GM10248 (cell line): Measurements from ENCODE around the gene MLIP.

Experiments
- CTCF ChIA-PET: fragments of 300-600 bp; sonication (Branson Sonifier 250); formaldehyde crosslinking; extraction: SDS; loops from one replicate; lab custom pipeline; 2021; ENCODE audit warnings: antibody characterized with exemption; lab: Yijun Ruan, JAX
- POLR2A ChIA-PET: fragments of 350-650 bp; sonication (Branson Sonifier 250); formaldehyde crosslinking; extraction: SDS; loops from one replicate; lab custom pipeline; 2020; ENCODE audit warnings: antibody characterized with exemption; lab: Yijun Ruan, JAX
- DNase-seq: peaks from one replicate; pipeline ENCODE4 v3.0.0; 2012; ENCODE audit errors: extremely low spot score
- TF ChIP-seq, protein P1 (sequence below): IDR thresholded peaks from 2 replicates; pipeline ENCODE4 v1.5.1; 2012; ENCODE audit warnings: mild to moderate bottlenecking, low read depth; ENCODE audit errors: extremely low read depth, missing control alignments, control extremely low read depth

The MLIP gene

DNA sequence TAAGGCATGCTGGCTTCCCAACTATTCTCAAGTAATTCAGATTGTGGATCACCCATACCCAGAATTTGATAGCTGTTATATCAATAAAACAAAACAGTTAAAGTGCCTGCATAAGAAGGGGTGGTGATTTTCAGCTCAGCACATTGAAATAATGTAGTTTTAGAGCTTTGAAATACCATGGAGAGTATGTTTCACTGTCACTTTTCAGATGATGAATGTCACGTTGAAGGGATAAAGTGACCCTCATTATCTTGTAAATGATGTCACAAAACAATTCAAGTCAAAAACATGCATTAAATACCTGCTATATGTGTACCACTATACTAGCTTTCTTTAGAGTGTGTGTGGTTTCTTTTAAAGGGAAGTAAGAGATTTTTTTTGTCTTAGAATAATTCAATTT lies 27.6 kb downstream of the MLIP start:
- ChIA-PET CTCF (interaction anchor here (0.9 to 2.6 kb wide), 2 partner anchors 9 to 11 kb away, joined by 3 to 7 read pairs; no protein-coding TSS in a partner anchor), POLR2A (no interaction called here)
- no peak for DNase-seq
- TF ChIP-seq, protein P1, sequence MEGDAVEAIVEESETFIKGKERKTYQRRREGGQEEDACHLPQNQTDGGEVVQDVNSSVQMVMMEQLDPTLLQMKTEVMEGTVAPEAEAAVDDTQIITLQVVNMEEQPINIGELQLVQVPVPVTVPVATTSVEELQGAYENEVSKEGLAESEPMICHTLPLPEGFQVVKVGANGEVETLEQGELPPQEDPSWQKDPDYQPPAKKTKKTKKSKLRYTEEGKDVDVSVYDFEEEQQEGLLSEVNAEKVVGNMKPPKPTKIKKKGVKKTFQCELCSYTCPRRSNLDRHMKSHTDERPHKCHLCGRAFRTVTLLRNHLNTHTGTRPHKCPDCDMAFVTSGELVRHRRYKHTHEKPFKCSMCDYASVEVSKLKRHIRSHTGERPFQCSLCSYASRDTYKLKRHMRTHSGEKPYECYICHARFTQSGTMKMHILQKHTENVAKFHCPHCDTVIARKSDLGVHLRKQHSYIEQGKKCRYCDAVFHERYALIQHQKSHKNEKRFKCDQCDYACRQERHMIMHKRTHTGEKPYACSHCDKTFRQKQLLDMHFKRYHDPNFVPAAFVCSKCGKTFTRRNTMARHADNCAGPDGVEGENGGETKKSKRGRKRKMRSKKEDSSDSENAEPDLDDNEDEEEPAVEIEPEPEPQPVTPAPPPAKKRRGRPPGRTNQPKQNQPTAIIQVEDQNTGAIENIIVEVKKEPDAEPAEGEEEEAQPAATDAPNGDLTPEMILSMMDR: no peak

DNA sequence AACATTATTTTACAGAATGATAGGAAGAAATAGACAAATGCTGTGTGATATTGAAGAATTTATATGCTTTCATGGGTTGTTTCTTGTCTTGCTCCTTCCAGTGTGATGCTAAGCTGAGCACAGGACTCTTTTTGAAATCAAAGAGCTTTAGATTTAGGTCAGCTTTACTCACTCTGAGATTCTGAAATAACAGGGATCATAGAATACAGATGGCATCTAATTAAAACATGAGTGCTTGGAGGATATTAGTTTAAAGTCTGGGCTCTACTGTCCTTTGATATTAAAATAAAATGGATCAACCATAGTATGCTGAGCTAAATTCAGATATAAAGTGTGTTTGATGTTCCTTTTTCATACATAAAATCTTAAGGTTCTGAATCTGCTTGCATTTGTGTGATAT lies 29.6 kb downstream of the MLIP start:
- POLR2A ChIA-PET: no interaction called here
- DNase-seq: no peak
- TF ChIP-seq, protein P1: no peak
- CTCF ChIA-PET: interaction anchor here (1.5 kb wide), 1 partner anchor 8 kb away, joined by 3 read pairs; no protein-coding TSS in a partner anchor

DNA sequence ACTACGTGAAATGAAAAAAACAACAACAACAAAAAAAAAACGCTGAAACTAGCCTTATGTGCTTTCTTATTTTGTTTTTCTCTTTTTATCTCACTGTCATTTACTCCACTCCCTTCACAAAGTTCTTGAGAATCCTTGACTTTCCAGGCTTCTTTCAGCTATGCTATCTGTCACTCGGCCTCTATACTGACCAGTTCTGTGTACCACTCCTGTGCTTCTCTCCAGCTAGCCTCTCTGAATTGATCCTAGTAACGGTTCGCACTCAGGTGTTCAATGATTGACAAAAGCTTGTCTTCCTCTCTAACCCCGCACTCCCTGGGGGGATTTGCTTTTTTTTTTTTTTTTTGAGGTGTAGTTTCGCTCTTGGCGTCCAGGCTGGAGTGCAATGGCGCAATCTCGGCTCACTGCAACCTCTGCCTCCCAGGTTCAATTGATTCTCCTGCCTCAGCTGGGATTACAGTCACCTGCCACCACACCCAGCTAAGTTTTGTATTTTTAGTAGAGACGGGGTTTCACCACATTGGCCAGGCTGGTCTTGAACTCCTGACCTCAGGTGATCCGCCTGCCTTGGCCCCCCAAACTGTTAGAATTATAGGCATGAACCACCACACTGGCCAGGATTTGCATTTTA lies 31.8 kb downstream of the MLIP start:
- ChIA-PET POLR2A (no interaction called here), CTCF (interaction anchor here (1.0 to 1.2 kb wide), 2 partner anchors 17 to 22 kb away, joined by 3 read pairs; no protein-coding TSS in a partner anchor)
- no peak for DNase-seq
- TF ChIP-seq, protein P1: no peak

DNA sequence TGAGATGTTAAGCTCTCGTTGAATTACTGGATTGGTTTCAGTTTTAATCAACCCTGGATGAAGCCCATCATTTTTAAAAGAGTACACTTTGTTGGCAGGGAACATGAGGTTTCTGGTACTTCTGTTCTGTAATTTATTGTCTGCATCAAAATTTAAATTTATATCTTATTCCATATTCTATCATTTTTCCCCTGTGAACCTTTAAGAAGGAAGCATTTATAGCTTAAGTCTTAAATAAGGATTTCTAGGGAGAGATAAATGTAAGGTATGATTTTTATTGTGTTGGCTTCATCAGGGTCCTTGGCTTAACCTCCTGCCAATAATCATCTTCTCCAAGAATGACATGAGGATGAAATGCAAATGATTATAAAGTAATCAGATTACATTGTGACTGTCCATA lies 40.6 kb downstream of the MLIP start:
- CTCF ChIA-PET: no interaction called here
- POLR2A ChIA-PET: no interaction called here
- no peak for DNase-seq
- TF ChIP-seq, protein P1: no peak

DNA sequence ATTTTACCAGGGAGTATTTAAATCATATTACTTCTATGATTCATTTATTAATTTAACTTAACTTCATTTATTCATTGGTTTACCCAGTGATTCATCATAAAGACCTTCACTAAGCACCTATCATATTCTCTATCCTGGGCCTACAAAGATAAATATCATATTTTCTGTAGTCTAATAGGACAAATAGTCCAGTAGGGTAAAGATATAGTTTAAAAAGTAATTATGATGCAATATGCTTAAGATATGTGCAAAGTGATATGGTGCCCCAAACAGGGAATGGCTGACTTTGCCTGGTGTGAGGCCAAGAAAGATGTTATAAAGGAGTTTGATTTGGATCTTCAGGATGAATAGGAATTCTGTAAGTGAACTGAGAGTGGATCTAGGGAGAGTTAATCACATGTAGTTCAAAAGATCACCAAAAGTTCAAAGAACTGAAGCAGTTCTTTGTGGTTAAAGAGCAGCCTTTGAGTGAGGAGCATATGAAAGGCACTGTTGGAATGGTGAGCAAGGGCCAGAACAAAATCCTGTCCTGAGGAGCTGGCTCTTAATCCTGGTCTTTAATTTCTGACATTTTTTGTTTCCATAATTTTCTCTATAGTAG lies 45.5 kb downstream of the MLIP start:
- POLR2A ChIA-PET: no interaction called here
- no peak for DNase-seq
- TF ChIP-seq, protein P1: no peak
- CTCF ChIA-PET: no interaction called here

DNA sequence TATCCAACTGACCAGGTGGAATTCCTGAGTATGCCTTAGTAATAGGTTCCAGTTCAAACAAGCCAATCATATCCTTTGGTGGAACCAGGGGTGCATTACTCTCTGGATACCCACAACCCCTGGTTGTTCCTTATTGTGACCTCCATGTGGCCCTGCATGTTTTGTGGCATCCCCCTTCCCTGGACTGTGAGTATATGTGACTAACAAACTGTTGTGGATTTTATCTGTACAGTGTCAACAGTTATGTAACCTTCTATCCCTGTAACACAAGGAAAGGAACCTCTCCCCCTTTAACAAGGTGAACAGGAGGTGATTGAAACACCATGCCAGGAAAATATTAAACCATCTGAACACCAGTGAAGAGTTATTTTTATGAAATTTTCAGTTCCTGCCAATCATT lies 46.2 kb downstream of the MLIP start:
- ChIA-PET POLR2A (no interaction called here), CTCF (no interaction called here)
- DNase-seq: no peak
- TF ChIP-seq, protein P1: no peak
